Measurements from ENCODE around the gene FBLN7.

Gene FBLN7

DNA sequence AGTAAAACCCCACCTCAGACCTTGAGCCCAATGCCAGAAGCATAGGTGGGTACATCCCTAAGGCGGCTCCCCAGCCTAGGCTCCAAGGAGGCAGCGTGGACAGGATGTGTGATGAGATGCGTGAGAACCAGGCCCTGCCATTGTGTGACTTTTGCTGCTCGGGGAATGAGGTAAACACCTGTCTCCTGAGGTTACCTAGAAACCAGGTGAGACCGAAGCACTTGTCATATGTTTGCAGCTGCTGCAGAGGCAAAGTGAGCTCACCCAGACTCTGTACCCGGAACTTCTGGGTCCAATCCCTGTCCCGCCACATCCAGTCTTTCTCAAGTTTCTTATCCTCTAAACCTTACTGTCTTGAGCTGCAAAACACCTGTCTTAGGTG is 3.4 kb downstream of the FBLN7 start:
- peak; percentile 40 for DNase-seq

GRCh38 chr2:112142525-112143078 is 4.4 kb downstream of the FBLN7 start:
- DNase-seq: no peak

GRCh38 chr2:112143150-112143549 is 5.0 kb downstream of the FBLN7 start:
- no peak for DNase-seq

DNA sequence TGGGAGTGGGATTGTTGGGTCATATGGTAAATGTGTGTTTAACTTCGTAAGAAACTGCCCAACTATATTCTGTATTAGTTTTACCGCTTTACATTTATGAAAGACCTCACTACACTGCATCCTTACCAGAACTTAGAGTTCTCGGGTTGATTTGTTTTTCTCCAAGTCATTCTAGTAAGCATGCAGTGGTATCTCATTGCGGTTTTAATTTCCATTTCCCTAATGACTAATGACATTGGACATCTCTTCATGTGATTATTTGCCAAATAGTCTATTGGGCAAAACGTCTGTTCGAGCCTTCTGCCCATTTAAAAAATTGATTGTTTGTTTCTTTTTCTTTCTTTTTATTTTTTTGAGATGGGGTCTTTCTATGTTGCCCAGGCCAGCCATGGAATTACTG is 6.8 kb downstream of the FBLN7 start:
- no peak for DNase-seq

GRCh38 chr2:112147382-112148168 is 9.4 kb downstream of the FBLN7 start:
- no peak for DNase-seq

DNA sequence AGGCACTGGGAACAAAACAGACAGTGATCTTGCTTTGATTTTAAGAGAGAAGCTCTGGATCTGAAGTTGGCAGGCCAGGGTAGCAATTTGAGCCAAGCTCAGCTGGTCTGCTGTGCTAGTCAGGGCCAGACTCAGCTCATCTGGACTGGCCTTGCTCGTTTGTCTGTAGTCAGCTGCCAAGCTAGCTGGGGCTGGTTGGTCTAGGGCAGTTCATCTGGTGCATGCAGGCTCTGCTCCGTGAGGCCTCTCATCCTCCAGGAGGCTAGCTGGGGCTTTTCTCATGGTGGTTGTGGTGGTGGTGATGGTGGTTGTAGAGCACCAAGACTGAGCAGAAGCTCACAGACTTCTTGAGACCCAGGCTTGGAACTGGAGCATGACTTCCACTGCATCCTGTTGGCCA is 10.3 kb downstream of the FBLN7 start:
- DNase-seq: no peak

GRCh38 chr2:112149194-112149593 is 11.0 kb downstream of the FBLN7 start:
- DNase-seq: no peak

- no peak for DNase-seq
Measured at GRCh38 chr2:112149866-112150435, 11.8 kb downstream of the FBLN7 start.

DNA sequence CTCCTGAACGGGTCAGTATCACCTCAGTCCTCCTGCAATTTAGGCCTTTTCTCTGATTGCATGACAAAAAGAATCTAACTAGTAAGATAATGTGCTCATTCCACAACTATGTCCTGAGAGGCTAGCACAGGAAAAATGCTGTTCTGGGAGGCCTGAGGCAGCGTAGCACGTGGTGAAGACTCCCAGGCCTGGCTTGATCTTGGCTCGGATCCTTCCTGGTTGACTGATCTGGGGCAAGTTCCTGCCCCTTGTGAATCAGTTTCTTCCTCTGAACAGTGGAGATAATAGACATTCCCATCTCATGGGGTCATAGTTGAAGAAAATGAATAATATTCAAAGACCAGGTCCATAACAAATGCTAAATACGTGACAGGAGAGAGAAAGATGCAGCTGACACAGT is 12.3 kb downstream of the FBLN7 start:
- DNase-seq: no peak

DNA sequence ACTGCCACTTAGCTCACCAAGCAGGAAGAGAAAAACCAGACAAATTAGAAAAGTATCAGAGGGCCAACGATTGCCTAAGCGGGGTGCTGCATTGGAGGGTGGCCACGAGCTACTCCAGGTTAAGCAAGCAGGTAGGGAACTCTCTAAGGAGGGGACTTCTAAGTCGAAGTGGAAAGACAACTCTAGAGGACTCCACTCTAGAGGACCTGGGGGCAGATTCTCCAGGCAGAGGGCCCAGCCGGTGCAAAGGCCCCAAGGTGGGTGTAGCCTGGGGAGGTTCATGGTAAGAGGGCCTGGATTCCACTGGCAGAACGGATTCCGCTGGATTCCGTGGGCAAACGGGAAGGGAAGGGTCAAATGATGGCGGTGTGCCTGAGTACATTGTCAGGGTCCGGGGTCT is 12.7 kb downstream of the FBLN7 start:
- DNase-seq: no peak

GRCh38 chr2:112151271-112151670 is 13.1 kb downstream of the FBLN7 start:
- DNase-seq: no peak

DNA sequence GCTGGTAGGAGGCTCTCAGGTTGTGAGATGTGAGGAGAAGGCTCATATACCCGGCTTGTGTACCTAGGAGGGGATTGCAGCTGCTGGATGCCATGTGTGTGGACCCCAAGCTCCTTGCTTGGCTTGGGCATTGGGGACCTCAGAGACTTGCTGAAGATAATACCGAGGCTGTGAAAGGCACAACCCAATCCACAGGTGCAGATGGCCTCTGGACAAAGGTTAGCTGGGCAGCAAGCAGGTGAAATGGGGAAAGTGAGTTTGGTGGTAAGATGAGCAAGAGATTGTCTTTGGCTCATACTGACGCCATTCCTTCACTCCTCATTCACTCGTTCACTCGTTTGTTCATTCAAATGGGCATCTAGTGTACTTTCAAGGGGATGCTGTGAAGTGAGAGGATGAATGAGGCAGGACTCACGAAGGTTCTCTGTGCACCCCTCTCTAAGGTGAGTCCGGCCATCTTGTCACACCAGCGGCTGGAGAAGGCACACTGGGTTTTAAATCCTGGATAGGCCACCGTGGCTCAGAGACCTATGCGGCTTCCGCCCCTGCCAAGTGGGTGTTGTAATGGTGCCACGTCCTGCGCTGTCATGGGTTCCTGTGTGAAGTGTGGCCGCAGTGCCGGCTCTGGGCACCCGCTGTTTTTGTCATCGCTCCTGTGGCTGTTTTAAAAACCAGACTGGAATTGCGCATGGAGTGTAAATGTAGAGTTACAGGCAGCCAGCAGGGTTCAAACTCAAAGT is 13.7 kb downstream of the FBLN7 start:
- no peak for DNase-seq

DNA sequence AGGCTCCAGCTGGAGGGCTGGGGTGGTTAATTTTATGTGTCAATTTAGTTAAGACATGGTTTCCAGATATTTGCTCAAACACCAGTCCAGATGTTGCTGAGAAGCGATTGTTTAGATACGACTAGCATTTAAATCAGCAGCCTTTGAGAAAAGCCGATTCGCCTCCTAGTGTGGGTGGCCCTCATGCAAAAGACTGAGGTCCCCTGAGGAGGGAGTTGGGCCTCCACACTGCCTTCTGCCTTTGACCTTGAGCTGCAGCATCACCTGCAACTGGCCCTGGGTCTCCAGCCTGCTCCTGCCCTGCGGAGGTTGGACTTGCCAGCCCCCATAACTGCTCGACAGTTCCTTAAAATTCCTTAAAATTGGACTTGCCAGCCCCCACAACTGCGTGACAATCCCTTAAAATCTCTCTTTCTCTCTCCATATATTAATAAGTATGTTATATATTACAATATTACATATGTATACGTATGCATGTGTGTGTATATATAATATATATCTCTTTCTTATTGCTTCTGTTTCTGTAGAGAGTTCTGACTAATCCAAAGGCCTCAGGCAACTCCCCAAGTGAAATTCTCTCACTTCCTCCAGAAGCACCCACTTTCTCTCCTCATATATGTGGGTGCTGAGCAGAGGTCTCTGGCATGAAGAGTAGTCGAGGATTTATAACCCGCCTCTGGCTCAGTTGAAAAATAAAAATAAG is 14.4 kb downstream of the FBLN7 start:
- no peak for DNase-seq

DNA sequence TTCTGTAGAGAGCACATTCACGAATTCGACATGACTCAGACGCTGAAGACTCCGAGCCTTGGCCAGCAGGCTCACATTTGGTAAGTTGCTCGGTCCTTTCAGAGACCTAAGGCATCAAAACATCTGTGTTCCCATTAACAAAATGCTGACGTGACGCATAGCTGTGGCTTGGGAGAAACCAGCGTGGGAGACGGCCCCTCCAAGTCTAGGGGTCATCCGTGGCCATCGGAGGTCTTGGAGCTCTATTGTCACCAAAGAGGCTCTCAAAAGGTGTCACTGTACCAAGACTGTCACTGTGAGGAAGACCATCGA is 14.9 kb downstream of the FBLN7 start:
- DNase-seq: no peak

DNA sequence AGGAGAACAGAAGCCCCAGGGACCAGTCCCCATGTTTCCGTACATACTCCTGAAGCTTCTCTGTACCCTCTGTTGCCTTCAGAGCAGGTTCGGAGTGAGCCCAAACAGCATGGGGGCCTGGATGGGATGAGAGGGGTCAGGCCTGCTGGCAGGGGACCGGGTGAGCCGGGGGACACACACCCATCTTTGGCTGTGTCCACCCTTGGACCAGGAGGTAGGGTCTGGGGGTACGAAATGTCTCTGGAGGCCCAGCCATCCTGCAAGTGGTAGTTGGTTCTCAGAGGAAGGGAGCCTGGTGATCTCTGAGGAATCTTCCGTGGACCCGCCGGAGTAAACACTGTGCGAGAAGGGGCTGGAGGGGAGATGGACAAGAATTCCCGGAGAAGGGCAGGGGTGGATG is 15.3 kb downstream of the FBLN7 start:
- DNase-seq: no peak

- no peak for DNase-seq
Measured at GRCh38 chr2:112154246-112155117, 16.3 kb downstream of the FBLN7 start.

DNA sequence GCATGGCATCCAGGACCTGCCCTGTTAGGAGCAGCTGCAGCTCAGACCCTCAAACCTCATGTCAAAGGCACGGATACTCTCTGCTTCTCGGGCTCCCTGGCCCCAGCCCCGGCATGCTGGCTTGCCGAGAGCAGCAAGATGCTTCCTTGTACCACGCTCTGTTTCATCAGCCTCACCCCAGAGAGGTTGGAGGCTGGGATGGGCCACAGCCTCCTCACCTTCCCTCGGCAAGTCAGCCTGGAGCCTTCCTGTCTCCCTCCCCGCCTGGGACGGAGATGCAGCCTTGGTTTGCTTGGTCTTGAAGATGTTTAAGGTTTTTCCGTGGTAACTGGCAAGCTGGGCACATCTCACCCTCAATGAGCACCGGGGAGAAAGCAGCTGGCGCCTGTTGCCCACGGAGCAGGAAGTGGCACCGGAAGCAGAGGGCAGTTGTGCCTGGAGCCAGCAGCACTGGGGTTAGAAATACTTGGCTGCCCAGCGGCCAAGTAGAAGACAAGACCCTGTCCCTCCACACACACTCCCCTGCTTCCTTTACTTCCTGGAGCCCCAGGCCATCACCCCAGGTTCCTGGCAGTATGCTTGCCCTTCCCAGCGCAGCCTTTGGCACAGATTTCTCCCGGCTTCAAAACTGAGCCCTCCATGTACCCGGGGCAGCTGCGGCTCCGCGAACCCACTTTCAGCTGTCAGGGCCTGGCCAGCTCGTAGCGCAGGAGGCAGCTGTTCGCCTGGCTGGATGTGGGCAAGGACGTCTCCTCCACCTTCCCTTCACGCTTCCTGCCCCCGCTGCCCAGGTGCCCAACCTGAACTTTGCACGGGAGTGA is 17.4 kb downstream of the FBLN7 start:
- no peak for DNase-seq

GRCh38 chr2:112156152-112156986 is 18.2 kb downstream of the FBLN7 start:
- DNase-seq: no peak

- no peak for DNase-seq
Measured at GRCh38 chr2:112157472-112157871, 19.3 kb downstream of the FBLN7 start.

DNA sequence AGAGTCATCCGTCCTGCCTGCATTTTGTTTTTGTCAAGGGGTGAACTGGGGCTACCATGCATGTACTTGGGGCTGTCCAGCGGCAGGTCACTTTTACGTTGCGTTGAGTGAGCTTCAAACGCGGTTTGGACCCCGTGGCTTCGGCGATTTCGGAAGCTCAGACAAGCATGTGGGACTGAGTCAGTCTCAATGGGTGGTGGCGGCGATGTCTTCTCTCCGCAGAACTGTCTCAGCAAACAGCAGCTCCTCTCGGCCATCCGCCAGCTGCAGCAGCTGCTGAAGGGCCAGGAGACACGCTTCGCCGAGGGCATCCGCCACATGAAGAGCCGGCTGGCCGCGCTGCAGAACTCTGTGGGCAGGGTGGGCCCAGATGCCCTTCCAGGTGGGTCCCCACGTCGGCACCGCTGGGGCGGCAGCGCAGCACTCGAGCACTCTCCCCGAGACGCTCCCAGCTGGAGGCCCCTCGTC is 21.3 kb downstream of the FBLN7 start:
- no peak for DNase-seq
